HG02678 (cell line): ENCODE results near the gene PPP1R2B.

Experiments
- ATAC-seq: cut with Tn5 transposase; IDR thresholded peaks from one replicate; pipeline ENCODE4 v1.9.1; 2021; ENCODE audit warnings: mild to moderate bottlenecking, moderate library complexity; ENCODE audit not compliant: unreplicated experiment

Gene PPP1R2B

GRCh38 chr5:156871212-156871611 lies 21.1 kb downstream of the PPP1R2B start:
- ATAC-seq = no peak

- ATAC-seq = peak; percentile 91
These were observed 29.7 kb downstream of the PPP1R2B start for GRCh38 chr5:156879665-156880285.

DNA sequence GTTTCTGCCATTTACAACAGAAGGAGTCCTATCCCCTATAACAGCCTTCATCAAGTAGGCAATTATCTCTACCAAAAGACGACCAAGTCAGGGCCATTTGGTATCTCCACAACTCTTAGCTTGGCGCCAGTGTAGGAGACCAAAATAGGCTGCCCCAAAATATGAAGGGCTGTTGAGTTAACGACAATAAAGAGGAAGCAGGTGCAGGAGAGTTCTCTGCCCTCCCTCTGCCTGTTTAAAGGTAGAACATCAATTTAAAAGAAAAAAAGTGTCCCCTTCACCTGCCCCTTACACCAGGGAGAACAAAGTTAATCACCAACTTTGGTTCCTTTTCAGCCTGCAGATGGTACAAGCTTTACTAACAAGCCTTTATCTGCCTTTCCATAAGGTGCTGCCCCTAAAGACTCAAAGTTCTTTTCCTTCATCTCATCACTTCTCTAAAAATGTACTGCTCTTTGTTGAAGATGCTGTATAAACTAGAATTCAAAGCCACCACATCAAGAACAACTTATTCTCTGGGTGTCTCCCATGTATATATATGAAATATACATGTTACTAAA lies 33.3 kb downstream of the PPP1R2B start:
- ATAC-seq = peak; percentile 38

DNA sequence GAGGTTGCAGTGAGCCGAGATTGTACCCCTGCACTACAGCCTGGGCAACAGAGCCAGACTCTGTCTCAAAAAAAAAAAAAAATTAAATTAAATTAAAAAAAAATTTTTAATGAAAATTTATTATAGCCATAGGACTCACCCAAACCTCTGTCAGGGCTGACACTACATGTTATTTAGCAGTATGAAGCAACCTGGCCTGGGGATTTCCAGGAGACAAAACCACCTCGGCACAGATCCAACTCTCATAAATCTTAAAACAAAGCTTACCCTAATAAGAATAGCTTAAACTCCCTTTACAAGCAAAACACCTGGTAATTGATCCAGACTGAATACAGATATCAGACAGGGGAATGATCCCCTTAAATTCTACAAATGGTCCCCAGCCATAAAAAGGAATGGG lies 38.4 kb downstream of the PPP1R2B start:
- no peak for ATAC-seq

- no peak for ATAC-seq
These were observed 42.1 kb downstream of the PPP1R2B start for GRCh38 chr5:156892223-156892622.

DNA sequence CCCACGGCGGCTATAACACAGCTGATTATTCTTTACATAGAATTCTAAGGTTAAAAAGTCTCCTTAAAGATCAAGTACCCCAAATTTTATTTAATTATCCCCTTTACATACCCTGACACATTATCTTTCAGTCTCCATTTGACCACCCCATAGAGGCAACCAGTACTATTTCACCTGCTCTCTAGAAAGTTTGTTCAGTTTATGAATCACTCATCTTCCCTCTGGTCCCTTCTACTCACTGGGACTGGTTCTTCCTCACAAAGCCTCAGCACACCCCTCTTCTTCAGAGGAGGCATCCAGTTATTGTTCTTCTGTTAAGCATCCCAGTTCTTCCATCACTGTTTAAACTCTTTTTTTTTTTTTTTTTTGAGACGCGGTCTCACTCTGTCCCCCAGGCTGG lies 42.8 kb downstream of the PPP1R2B start:
- ATAC-seq = no peak

DNA sequence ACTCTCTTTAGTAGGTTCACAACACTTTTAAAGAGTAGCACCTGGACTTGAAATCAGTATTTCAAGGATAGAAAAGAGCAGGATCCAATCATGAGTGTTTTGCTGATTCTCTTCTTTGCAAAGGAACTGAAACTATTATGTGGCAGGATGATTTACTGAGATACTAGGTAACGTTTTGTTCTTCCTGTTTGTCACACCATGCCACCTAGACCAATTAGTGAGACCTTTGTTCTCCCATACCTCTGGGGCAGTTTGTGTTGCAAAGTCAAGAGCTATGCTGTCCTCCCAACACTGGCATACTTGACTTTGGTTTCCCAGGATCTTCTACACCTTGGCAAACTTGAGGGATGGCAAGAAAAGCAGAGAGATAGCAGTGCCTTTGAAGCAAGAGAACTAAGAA lies 43.4 kb downstream of the PPP1R2B start:
- ATAC-seq = peak; percentile 70

GRCh38 chr5:156896546-156896945 lies 46.5 kb downstream of the PPP1R2B start:
- no peak for ATAC-seq
